ENCODE measurements around the gene MSN. TPM values are rescaled to one million over a fixed set of nuclear protein-coding genes. Genes with fewer than 3 reads are reported as not detected.

MSN gene
- total RNA-seq, 1 experiment from 2014 or later, result 224 TPM

GRCh38 chrX:65726715-65727114 lies 59.3 kb downstream of the MSN start:
- CTCF ChIA-PET, result interaction anchor here (0.6 kb wide), 1 partner anchor 547 kb away, joined by 3 read pairs; no protein-coding TSS in a partner anchor
- intact Hi-C loops (cut with micrococcal nuclease), result no loop called here
- H3K36me3 Mint-ChIP-seq (ENCODE audit: insufficient read depth, unreplicated experiment), result peaks cover 74% of the 10 kb centered on the region
- no peak overlapping the region for H3K4me3 Mint-ChIP-seq (ENCODE audit: unreplicated experiment)
- no TSS peak for BruUV-seq (replicated peaks)
- POLR2A ChIA-PET, result no interaction called here
- TF ChIP-seq, protein P1, sequence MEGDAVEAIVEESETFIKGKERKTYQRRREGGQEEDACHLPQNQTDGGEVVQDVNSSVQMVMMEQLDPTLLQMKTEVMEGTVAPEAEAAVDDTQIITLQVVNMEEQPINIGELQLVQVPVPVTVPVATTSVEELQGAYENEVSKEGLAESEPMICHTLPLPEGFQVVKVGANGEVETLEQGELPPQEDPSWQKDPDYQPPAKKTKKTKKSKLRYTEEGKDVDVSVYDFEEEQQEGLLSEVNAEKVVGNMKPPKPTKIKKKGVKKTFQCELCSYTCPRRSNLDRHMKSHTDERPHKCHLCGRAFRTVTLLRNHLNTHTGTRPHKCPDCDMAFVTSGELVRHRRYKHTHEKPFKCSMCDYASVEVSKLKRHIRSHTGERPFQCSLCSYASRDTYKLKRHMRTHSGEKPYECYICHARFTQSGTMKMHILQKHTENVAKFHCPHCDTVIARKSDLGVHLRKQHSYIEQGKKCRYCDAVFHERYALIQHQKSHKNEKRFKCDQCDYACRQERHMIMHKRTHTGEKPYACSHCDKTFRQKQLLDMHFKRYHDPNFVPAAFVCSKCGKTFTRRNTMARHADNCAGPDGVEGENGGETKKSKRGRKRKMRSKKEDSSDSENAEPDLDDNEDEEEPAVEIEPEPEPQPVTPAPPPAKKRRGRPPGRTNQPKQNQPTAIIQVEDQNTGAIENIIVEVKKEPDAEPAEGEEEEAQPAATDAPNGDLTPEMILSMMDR (IDR thresholded peaks at IDR 0.05; ENCODE audit: unreplicated experiment), result no peak
- DNase-seq (ENCODE audit: unreplicated experiment), result no peak
- peaks cover 5% of the 10 kb centered on the region for H3K4me1 Mint-ChIP-seq (ENCODE audit: insufficient read depth, unreplicated experiment)
- peaks cover 15% of the 10 kb centered on the region for H3K9me3 Mint-ChIP-seq (ENCODE audit: unreplicated experiment)
- no peak overlapping the region for H3K27ac Mint-ChIP-seq (ENCODE audit: low read depth, unreplicated experiment)
- H3K27me3 Mint-ChIP-seq (ENCODE audit: insufficient read depth, unreplicated experiment), result no peaks in the 10 kb centered on the region

GRCh38 chrX:65731684-65732289 lies 64.3 kb downstream of the MSN start:
- Mint-ChIP-seq H3K9me3 (ENCODE audit: unreplicated experiment) (peaks cover 7% of the 10 kb centered on the region), H3K36me3 (ENCODE audit: insufficient read depth, unreplicated experiment) (peaks cover 95% of the 10 kb centered on the region), H3K27me3 (ENCODE audit: insufficient read depth, unreplicated experiment) (no peaks in the 10 kb centered on the region), H3K27ac (ENCODE audit: low read depth, unreplicated experiment) (no peak overlapping the region), H3K4me1 (ENCODE audit: insufficient read depth, unreplicated experiment) (no peaks in the 10 kb centered on the region), H3K4me3 (ENCODE audit: unreplicated experiment) (no peak overlapping the region)
- TF ChIP-seq, protein P1 (IDR thresholded peaks at IDR 0.05; ENCODE audit: unreplicated experiment), result no peak
- intact Hi-C loops (cut with micrococcal nuclease), result no loop called here
- ChIA-PET POLR2A (interaction anchor here (0.7 kb wide), 1 partner anchor 586 kb away, joined by 4 read pairs; no protein-coding TSS in a partner anchor), CTCF (no interaction called here)
- BruUV-seq (replicated peaks), result no TSS peak
- no peak for DNase-seq (ENCODE audit: unreplicated experiment)

DNA sequence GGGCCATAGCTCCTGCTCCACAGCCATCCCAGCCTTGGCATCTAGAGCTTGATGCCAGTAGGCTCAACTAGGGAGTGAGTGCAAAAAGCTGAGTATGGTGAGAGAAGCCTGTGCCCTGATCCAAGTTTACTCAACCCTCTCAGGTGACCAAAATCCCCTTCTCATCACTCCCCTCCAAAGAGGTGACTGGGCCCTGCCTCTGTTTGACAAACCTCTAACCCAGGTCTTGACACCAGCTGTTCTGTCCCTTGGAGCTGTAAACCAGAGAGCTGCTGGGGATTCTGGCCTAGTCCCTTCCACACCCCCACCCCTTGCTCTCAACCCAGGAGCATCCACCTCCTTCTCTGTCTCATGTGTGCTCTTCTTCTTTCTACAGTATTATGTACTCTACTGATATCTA lies 73.5 kb downstream of the MSN start:
- no peak overlapping the region for H3K27ac Mint-ChIP-seq (ENCODE audit: low read depth, unreplicated experiment)
- peaks cover 12% of the 10 kb centered on the region for H3K4me1 Mint-ChIP-seq (ENCODE audit: insufficient read depth, unreplicated experiment)
- TF ChIP-seq, protein P1 (IDR thresholded peaks at IDR 0.05; ENCODE audit: unreplicated experiment), result no peak
- no peak for DNase-seq (ENCODE audit: unreplicated experiment)
- no peaks in the 10 kb centered on the region for H3K27me3 Mint-ChIP-seq (ENCODE audit: insufficient read depth, unreplicated experiment)
- POLR2A ChIA-PET, result no interaction called here
- peaks cover 33% of the 10 kb centered on the region for H3K36me3 Mint-ChIP-seq (ENCODE audit: insufficient read depth, unreplicated experiment)
- peaks cover 7% of the 10 kb centered on the region for H3K9me3 Mint-ChIP-seq (ENCODE audit: unreplicated experiment)
- BruUV-seq (replicated peaks), result no TSS peak
- CTCF ChIA-PET, result interaction anchor here (0.6 to 1.3 kb wide), 3 partner anchors 145 to 245 kb away, joined by 3 to 4 read pairs (median 3); no protein-coding TSS in a partner anchor
- intact Hi-C loops (cut with micrococcal nuclease), result loop anchor here (10.0 kb wide), 1 partner anchor 984 kb away; no protein-coding TSS in a partner anchor
- no peak overlapping the region for H3K4me3 Mint-ChIP-seq (ENCODE audit: unreplicated experiment)

DNA sequence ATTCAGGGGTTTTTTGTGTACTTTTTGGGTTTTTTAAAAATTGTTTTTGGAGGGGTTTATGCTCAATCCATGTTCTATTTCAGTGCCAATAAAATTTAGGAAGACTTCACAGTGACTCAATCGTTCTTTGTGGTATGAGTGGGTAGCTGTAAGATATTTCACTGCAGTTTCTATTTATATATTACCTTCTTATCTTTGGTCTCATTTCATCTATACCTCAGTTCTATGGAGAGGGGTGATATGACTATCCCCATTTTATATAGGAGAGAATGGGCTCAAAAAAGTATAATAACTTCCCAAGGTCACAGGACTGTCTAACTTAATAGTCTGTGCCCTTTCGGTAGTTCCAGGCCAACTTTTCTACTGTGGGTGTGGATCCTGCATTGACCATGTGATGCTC lies 74.4 kb downstream of the MSN start:
- intact Hi-C loops (cut with micrococcal nuclease), result loop anchor here (10.0 kb wide), 1 partner anchor 983 kb away; no protein-coding TSS in a partner anchor
- ChIA-PET POLR2A (interaction anchor here (0.6 kb wide), 1 partner anchor 56 kb away, joined by 3 read pairs; no protein-coding TSS in a partner anchor), CTCF (interaction anchor here (1.3 kb wide), 1 partner anchor 245 kb away, joined by 4 read pairs; no protein-coding TSS in a partner anchor)
- no peak overlapping the region for H3K27ac Mint-ChIP-seq (ENCODE audit: low read depth, unreplicated experiment)
- no peak overlapping the region for H3K4me3 Mint-ChIP-seq (ENCODE audit: unreplicated experiment)
- TF ChIP-seq, protein P1 (IDR thresholded peaks at IDR 0.05; ENCODE audit: unreplicated experiment), result no peak
- no peaks in the 10 kb centered on the region for H3K27me3 Mint-ChIP-seq (ENCODE audit: insufficient read depth, unreplicated experiment)
- H3K36me3 Mint-ChIP-seq (ENCODE audit: insufficient read depth, unreplicated experiment), result peaks cover 27% of the 10 kb centered on the region
- no peak for DNase-seq (ENCODE audit: unreplicated experiment)
- peaks cover 7% of the 10 kb centered on the region for H3K9me3 Mint-ChIP-seq (ENCODE audit: unreplicated experiment)
- peaks cover 19% of the 10 kb centered on the region for H3K4me1 Mint-ChIP-seq (ENCODE audit: insufficient read depth, unreplicated experiment)
- no TSS peak for BruUV-seq (replicated peaks)
